ENCODE measurements around the gene TRIM2.

TRIM2 gene

DNA sequence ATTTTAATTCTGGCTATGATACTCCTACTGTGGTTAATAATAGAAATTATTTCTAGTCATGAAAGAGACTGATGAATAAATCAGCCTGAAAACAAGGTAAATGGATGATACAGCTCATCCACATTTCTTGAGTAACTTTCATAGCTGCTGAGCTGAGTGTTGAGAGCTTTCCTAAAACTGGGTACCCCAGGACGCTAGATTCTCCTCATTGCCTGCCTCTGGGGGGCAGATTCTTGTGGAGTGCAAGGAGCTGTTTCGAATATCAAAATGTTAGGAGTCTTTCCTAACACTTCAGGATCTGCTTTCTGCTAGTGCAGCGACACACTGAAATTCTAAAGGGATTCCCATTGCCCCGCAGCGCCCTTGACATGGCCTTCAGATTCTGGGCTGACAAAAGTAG, 142.3 kb downstream of the TRIM2 start:
- CTCF ChIA-PET: interaction anchor here (0.7 to 1.7 kb wide), 3 partner anchors 119 to 709 kb away, joined by 3 to 9 read pairs (median 5); partner anchors contain the start of gene TMEM131L
- TF ChIP-seq, protein P1, sequence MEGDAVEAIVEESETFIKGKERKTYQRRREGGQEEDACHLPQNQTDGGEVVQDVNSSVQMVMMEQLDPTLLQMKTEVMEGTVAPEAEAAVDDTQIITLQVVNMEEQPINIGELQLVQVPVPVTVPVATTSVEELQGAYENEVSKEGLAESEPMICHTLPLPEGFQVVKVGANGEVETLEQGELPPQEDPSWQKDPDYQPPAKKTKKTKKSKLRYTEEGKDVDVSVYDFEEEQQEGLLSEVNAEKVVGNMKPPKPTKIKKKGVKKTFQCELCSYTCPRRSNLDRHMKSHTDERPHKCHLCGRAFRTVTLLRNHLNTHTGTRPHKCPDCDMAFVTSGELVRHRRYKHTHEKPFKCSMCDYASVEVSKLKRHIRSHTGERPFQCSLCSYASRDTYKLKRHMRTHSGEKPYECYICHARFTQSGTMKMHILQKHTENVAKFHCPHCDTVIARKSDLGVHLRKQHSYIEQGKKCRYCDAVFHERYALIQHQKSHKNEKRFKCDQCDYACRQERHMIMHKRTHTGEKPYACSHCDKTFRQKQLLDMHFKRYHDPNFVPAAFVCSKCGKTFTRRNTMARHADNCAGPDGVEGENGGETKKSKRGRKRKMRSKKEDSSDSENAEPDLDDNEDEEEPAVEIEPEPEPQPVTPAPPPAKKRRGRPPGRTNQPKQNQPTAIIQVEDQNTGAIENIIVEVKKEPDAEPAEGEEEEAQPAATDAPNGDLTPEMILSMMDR (conservative IDR thresholded peaks at IDR 0.05; ENCODE audit: low read depth): no peak
- no peak for DNase-seq (ENCODE audit: low spot score)
- no peak overlapping the region for H3K27ac ChIP-seq
- POLR2A ChIA-PET (ENCODE audit: low non-redundant PET): no interaction called here

DNA sequence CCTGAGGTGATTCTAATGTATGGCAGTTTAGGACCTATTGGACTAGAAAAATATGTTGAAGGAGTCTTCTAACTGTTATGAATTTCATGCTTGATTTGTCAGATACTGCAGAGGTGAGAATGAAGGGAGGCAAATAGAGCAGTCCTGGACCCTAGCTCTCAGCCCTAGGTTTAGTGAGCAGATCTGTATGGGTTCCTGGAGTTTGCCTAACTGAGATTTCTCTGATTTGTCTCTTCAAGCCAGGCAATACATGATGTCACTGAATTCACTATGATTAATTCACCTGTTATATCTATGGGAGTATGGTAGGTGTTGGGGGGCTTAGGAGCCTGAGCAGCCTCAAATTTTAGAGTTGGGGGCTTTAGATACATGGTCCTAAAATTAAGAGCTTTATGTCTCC, 142.9 kb downstream of the TRIM2 start:
- TF ChIP-seq, protein P1 (conservative IDR thresholded peaks at IDR 0.05; ENCODE audit: low read depth): no peak
- ChIA-PET CTCF (no interaction called here), POLR2A (ENCODE audit: low non-redundant PET) (no interaction called here)
- DNase-seq (ENCODE audit: low spot score): no peak
- no peak overlapping the region for H3K27ac ChIP-seq

DNA sequence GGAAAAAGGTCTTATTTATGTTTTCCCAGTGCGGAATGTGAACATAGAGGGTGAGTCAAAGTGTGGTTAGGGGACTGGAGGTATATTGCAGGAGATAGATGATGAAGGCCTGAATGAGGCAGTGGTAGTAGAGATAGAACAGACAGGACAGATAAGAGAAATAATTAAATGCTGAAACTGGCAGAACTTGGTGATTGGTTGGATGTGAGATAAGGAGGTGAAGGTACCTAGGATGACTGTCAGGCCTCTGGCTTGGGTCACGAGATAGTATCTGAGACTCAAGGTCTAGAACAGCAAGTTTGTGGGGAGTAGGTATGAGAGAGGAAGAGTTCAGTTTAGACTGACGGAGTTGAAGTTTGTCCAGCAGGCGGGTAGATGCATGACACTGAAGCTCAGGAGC, 143.8 kb downstream of the TRIM2 start:
- no peak for DNase-seq (ENCODE audit: low spot score)
- TF ChIP-seq, protein P1 (conservative IDR thresholded peaks at IDR 0.05; ENCODE audit: low read depth): no peak
- H3K27ac ChIP-seq: no peak overlapping the region
- CTCF ChIA-PET: no interaction called here
- POLR2A ChIA-PET (ENCODE audit: low non-redundant PET): no interaction called here

DNA sequence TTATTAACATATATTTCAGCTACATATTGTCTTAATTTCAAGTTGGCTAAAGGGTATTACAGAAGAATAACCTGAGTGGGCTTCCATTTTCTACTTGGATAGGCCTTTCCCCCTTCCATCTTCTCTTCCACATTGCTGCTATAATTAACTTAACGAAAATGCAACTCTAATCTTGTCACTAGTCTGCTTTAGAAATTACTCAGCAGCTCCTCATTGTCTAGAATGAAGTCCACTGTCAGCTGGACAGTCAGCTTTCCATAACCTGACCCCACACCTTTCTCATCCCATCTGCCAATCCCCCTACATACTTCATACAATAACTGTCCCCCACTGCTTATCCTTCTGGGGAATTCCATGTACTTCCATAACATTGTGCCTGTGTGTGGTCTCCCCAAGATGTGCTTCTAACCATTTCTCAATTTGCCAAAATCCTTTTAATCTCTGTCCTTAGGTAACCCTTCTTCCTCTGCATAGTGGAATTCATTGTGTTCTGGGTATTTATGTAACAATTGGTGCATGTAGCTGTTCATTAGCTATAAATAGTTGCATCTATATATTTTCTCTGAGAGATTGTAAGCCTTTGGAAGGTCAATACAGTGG, 145.1 kb downstream of the TRIM2 start:
- TF ChIP-seq, protein P1 (conservative IDR thresholded peaks at IDR 0.05; ENCODE audit: low read depth): no peak
- ChIA-PET POLR2A (ENCODE audit: low non-redundant PET) (no interaction called here), CTCF (no interaction called here)
- no peak for DNase-seq (ENCODE audit: low spot score)
- H3K27ac ChIP-seq: no peak overlapping the region

DNA sequence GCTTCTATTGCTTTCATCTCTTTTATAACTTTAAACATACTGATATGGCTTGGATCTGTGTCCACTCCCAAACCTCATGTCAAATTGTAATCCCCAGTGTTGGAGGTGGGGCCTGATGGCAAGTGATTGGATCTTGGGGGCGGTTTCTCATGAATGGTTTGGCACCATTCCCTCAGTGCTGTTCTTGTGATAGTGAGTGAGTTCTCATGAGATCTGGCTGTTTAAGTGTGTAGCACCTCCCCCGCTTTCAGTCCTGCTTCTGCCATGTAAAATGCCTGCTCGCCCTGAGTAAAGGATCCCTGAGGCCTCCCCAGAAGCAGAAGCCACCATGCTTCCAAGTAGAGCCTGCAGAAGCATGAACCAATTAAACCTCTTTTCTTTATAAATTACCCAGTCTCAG, 157.9 kb downstream of the TRIM2 start:
- ChIA-PET CTCF (no interaction called here), POLR2A (ENCODE audit: low non-redundant PET) (no interaction called here)
- H3K27ac ChIP-seq: no peak overlapping the region
- TF ChIP-seq, protein P1 (conservative IDR thresholded peaks at IDR 0.05; ENCODE audit: low read depth): no peak
- no peak for DNase-seq (ENCODE audit: low spot score)

DNA sequence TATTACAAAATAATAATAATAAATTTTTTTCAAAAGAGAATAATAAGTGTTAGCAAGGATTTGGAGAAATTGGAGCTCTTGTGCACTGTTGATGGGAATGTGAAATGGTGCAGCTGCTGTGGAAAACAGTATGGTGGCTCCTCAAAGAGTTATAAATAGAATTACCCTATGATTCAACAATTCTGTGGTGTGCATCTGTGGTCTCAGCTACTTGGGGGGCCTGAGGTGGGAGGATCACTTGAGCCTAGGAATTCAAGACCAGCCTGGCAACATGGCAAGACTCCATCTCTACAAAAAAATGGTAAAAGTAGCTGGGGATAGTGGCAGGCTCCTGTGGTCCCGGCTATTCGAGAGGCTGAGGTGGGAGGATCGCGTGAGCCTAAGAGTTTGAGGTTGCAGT, 159.8 kb downstream of the TRIM2 start:
- ChIA-PET POLR2A (ENCODE audit: low non-redundant PET) (no interaction called here), CTCF (no interaction called here)

More for the DNA sequence above, 159.8 kb downstream of the TRIM2 start:
- H3K27ac ChIP-seq: no peak overlapping the region
- TF ChIP-seq, protein P1 (conservative IDR thresholded peaks at IDR 0.05; ENCODE audit: low read depth): no peak
- no peak for DNase-seq (ENCODE audit: low spot score)

Measured in RWPE1 (cell line).